ENCODE measurements around the gene PDZD8.

- no peak for TF ChIP-seq GATA2 (IDR thresholded peaks at IDR 0.05; ENCODE audit: low read depth, low read length)
- TF ChIP-seq GATA3 (IDR thresholded peaks at IDR 0.05; ENCODE audit: low read depth, low read length), result no peak
These were observed 117.5 kb downstream of the PDZD8 start for GRCh38 chr10:117257721-117258120.
